HG03565 (cell line): ENCODE results near the gene DNAH9.

ENCODE experiments used
- ATAC-seq: cut with Tn5 transposase; IDR thresholded peaks from one replicate; pipeline ENCODE4 v1.9.1; 2021; ENCODE audit warnings: mild to moderate bottlenecking, moderate library complexity; ENCODE audit not compliant: unreplicated experiment

DNAH9 gene

GRCh38 chr17:11747441-11747840 is 149.2 kb downstream of the DNAH9 start:
- ATAC-seq, result no peak

- no peak for ATAC-seq
Measured at GRCh38 chr17:11757815-11758214, 159.5 kb downstream of the DNAH9 start.

- no peak for ATAC-seq
Measured at GRCh38 chr17:11768106-11768505, 169.8 kb downstream of the DNAH9 start.

- ATAC-seq, result no peak
Measured at GRCh38 chr17:11768981-11769380, 170.7 kb downstream of the DNAH9 start.

- ATAC-seq, result no peak
Measured at GRCh38 chr17:11772031-11772430, 173.8 kb downstream of the DNAH9 start.

- ATAC-seq, result no peak
Measured at GRCh38 chr17:11779892-11780291, 181.6 kb downstream of the DNAH9 start.

- no peak for ATAC-seq
Measured at GRCh38 chr17:11780621-11781020, 182.4 kb downstream of the DNAH9 start.

GRCh38 chr17:11786711-11787438 is 188.6 kb downstream of the DNAH9 start:
- ATAC-seq, result no peak

- ATAC-seq, result no peak
Measured at GRCh38 chr17:11795906-11796305, 197.6 kb downstream of the DNAH9 start.

- no peak for ATAC-seq
Measured at GRCh38 chr17:11797803-11798202, 199.5 kb downstream of the DNAH9 start.

- no peak for ATAC-seq
Measured at GRCh38 chr17:11803231-11803969, 205.1 kb downstream of the DNAH9 start.

- ATAC-seq, result no peak
Measured at GRCh38 chr17:11805138-11805537, 206.9 kb downstream of the DNAH9 start.

- no peak for ATAC-seq
Measured at GRCh38 chr17:11805952-11806351, 207.7 kb downstream of the DNAH9 start.

GRCh38 chr17:11807606-11808005 is 209.3 kb downstream of the DNAH9 start:
- no peak for ATAC-seq

- no peak for ATAC-seq
Measured at GRCh38 chr17:11813278-11813677, 215.0 kb downstream of the DNAH9 start.

- no peak for ATAC-seq
Measured at GRCh38 chr17:11813871-11814270, 215.6 kb downstream of the DNAH9 start.

GRCh38 chr17:11814655-11815262 is 216.5 kb downstream of the DNAH9 start:
- ATAC-seq, result no peak

- no peak for ATAC-seq
Measured at GRCh38 chr17:11816409-11816808, 218.1 kb downstream of the DNAH9 start.

GRCh38 chr17:11823862-11824261 is 225.6 kb downstream of the DNAH9 start:
- no peak for ATAC-seq

- no peak for ATAC-seq
Measured at GRCh38 chr17:11825572-11826209, 227.4 kb downstream of the DNAH9 start.

GRCh38 chr17:11832401-11833137 is 234.3 kb downstream of the DNAH9 start:
- ATAC-seq, result no peak
